GM21723 (cell line): Measurements from ENCODE around the gene IRF2BP2.
"Not testable (repeated sequence)": the region's sequence is repeated elsewhere in the genome, so short reads cannot be mapped to it uniquely, and the experiment has no call there.

Source experiments
- ATAC-seq: cut with Tn5 transposase; IDR thresholded peaks from one replicate; pipeline ENCODE4 v1.9.1; 2021; ENCODE audit warnings: mild to moderate bottlenecking, moderate library complexity; ENCODE audit not compliant: unreplicated experiment

IRF2BP2 gene

DNA sequence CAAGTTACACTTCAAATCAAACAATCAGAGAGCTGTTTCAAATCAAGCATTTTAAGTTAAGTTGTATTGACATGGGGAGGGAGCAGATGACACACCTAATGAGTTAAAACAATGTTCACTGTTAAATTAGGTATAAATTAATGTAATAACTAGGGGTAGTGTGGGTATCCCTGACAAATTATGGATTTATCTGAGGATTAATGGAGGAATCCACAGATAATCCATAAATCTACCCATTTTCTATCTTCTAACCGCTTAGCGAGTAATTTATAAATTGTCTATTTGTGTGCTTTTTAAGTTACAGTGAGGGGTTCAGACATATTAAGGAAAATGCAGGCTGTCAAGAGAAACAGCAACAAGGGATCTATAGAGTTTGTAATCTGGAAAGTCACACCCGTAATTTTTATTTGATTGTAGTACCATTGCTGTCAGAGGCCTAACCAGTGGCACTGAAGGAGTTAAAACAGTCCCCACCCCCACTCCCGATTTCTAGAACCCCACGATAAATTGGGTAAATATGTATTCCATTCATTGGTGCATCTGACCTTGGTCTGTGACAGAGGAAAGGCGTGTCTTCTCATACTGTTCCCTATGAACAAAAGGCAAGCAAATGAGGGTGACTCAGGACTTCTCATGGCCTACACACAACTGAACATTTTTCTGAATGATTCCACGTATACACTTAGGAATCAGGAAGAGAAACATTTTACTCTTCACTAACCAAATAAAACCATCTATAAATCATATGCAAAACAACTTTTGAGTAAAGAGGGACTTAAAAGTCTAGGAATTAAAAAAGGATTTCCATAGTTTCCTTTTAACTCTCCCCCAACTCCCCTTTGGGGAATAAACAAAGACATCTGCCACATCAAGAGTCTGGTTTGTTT lies 7.4 kb downstream of the IRF2BP2 start:
- ATAC-seq: no peak

DNA sequence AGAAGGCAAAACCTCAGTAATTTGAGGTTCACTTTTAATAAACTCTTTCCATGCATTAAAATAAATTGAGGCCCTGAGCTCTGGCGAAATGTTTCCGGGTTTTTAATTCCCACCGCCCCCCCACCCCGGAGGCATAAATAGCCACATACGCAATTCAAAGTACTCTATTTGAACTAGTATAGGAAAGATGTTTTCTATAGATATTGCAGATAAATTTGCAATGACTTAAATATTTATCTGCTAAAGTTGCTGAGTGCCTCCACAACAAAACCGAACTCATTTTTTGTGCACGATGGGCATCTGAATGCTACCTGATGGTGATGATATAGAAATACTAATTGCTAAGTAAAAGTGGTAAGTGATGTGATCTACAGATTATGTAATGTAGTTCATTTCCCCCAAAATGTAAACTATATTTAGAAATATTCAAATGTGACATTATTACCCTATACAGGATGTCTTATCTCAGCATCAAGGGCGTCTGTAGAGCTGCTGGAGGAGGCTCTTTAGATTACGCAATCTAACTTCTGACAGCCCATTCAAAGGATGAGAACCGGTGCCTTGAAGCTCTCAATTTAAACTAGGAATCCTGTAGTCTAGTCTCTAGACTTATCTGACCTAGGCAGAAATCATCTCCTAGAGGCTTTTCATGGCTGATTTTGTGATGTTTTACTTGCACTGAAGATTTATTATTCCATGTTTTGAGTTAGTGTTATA lies 8.5 kb downstream of the IRF2BP2 start:
- no peak for ATAC-seq

DNA sequence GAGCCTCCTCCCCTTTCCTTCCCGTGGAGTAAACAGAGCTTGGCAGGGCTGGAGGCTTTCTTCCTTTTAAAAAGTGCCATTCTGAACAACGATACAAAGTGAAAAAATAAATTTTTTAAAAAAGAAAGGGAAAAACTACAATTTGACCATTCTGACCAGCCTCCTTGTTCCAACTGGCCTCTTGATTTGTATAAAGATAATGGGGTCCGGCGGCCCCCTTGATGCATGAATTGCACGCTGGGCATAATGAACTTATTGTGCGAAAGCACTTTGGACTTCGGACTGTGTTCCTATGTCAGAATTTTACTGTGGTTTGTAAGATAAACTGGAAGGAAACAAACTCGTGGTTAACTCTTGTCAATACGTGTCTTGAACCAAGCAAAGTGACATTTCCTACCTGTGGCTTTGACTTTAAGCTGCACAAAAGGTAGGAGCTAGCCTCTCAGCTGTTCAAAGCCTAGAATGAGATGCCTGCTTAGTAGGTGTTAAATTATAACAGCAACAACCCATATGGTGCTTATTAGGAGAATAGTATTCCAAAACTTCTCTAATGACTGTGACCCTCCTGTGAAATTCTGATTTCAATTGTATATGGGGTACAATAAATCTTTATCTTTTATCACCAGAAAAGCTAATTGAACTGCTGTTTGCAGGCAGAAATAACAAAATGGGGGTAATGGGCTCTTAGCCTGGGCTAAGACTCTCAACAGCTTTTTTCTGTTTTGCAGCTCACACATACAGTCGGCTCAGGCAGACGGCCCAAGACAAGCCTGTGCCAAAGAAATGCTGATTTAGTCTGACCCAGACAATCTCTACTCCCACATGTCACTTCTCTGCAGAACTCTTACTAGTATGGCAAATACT lies 9.3 kb downstream of the IRF2BP2 start:
- no peak for ATAC-seq

DNA sequence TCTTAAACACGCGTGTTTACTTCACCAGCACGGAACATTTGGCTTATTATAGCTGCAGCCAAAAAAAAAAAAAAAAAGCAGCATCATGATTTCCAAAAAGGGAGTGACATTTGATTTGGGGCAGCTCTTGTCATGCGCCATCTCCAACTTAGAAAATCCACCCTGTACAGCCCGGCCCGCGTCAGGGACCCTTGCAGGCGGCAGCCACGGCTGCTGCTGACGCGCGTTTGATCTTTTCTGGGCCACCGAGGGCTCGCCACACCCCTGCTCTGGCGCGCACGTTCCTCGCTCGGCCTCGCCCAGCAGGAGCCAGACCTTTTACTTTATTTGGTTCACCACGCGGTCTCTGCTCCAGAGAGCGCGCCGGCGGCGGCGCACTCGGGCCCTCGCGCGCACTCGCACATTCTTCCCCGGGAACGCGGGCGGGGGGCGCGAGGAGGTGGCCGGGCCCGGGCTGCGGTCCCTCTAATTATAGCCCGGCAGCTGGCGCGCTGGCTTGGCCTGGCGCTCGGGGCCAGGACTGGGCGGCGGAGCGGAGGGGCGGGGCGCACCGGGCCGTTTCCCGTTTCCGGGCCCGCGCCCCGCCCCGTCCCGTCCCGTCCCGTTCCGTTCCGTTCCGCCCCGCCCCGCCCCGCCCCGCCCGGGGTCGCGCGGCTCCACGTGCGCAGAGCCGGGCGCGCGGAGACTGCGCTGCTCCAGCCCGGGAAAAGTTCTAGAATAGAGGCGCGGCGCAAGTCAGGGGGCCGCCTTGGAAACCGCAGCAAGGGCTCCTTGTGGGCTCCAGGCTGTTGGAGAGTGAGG lies 10.2 kb downstream of the IRF2BP2 start:
- ATAC-seq: peak; percentile 68

DNA sequence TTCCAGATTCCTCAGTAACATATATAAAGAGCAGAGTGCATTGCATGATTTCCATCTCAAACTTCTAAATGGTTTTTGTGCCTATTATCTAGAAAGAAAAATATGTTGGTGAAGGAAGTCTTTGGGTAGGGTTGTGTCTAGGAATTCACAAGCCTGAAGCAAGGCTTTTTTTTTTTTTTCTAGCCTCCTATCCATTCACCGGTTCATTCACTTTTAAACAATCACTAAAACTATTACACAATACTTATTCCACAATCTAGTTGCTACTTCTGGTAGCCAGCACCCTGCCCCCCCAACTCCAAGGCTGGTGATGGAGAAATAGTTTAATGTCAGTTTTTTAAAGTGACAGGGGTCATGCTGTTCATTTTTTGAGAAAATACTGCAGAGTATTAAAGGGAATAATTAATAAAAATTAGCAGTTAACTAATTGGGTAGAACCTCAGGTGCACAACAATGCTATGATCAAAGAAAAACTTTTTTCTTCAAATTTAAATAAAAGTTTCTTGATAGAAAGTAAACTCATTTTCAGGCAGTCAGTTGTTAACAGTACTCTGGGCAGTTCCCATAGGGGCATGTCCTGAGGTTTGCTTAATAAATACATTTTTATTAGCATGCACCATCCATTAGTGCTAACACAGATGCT lies 10.9 kb downstream of the IRF2BP2 start:
- no peak for ATAC-seq

DNA sequence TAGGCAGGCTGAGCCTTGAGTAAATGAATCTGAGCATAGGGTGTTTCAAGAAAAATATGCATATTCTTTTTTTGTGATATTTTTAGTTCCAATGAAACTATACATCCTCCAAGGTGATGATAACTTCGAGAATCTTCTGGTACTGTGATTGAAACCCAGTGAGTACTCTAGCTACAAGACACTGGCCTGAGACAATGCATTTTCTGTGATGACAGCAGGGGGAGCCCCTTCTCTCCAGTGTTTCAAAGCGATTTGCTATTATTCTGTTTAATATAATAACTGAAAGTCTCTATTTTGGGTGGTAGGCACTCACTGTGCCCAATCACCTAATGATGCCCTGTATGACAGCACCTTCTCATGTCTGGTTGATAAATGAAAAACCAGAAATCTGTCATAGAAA lies 12.1 kb downstream of the IRF2BP2 start:
- ATAC-seq: no peak

DNA sequence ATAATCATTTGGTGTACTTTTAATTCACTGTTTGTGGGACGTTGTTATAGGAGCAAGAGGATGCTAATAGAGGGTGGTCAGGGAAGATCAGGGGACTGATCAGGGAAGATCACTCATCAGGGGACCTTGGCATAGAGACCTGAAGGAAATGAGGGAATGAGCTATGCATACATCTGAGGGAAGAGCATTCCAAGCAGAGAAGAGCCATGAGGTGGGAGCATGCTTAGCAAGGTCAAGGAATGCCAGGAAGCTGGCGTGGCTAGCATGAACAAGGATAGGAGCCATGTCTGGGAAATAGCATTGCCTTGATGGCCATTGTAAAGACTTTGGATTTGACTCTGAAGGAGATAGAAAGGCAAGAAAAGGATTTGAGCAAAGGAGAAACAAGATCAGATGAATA lies 14.1 kb downstream of the IRF2BP2 start:
- no peak for ATAC-seq

DNA sequence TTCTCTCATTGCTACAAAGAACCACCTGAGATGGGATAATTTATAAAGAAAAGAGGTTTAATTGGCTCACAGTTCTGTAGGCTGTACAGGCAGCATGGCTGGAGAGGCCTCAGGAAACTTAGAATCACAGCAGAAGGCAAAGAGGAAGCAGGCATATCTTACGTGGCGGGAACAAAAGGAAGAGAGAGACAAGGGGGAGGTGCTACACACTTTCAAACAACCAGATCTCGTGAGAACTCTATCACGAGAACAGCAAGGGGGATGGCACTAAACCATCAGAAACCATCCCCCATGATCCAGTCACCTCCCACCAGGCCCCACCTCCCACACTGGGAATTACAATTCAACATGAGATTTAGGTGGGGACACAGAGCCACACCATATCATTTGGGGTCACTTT lies 15.4 kb downstream of the IRF2BP2 start:
- not testable (repeated sequence) for ATAC-seq

DNA sequence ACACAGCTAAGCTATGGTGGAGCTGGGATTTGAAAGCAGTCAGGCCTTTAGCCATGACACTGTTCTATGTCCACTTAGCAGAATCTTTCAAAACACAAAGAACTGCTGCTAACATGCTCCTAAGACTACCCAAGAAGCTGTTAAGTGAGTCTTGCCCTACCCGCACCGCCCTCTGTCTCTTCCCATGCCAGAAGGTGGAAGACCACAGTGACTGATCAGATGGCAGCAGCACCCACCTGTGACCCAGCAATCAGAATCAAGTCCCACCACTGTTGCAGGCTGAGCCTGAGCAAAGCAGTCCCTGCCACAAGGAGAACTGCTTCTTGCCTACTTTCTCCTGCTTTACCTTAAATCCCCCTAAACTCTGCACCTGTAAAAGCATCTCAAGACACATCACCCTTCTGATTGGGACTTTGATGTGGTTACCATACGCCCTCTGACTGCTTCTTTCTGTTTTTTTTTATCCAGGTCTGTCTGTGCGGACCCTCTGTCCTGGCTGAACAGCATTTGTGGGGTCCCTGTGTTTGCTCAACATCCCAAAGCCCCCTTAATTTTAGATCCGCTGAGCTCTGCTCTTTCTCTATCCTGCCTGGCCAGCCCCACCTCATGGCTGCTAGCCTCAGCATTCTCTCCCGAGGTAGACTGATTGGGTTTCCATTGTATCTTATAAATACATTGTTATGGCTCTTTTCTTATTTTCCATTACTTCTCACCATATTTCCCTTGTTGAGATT lies 16.0 kb downstream of the IRF2BP2 start:
- no peak for ATAC-seq

DNA sequence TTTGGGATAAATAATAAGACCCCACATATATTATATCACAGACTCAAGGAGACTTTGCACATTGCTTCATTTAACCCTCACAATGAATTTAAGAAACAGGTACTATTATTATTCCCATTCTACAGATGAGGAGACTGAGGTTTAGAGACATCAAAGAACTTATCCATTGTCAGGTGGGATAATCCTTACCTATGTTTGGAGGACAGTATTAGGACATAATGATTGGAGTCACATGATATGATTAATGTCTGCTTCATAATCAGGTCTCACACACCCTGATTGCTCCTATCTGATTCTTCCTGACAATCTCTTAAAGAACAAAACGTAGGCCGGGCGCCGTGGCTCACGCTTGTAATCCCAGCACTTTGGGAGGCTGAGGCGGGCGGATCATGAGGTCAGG lies 16.9 kb downstream of the IRF2BP2 start:
- no peak for ATAC-seq

DNA sequence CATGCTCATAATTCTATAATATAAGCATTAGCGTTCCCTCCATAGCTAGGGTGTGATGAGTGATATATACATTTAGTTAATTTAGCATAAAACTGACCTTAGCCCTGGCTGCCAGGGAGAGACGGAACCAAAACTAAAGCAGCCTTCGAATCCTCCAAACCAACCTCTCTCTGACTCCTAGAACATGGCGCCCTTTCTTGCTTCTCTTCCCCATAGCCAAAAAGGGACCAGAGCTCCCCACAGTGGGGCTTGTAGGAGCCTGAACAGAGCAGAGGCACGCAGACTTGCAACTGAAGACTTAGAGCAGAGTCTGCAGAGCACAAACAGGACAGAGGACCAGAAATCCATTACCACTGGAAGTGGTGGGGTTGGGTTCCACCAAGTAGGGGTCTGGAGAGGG lies 17.7 kb downstream of the IRF2BP2 start:
- ATAC-seq: no peak

DNA sequence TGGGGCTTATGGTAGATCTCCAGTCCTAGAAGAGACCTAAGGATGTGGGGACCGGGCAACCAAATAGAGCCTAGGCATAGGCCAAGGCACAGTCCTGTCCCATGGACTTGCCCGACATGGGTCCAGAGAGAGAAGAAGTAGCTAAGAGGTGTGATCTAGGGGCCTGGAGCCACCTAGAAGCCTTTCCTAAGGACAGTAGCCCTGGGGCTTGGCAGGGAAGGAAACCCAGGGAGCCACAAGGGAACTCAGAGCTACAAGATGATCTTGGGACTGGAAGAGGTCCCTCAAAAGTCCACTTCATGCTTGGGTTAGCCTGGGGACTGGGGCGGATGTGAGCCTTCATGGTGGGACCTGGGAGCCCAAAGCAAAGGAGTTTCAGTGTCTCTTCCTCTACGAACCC lies 18.8 kb downstream of the IRF2BP2 start:
- no peak for ATAC-seq

DNA sequence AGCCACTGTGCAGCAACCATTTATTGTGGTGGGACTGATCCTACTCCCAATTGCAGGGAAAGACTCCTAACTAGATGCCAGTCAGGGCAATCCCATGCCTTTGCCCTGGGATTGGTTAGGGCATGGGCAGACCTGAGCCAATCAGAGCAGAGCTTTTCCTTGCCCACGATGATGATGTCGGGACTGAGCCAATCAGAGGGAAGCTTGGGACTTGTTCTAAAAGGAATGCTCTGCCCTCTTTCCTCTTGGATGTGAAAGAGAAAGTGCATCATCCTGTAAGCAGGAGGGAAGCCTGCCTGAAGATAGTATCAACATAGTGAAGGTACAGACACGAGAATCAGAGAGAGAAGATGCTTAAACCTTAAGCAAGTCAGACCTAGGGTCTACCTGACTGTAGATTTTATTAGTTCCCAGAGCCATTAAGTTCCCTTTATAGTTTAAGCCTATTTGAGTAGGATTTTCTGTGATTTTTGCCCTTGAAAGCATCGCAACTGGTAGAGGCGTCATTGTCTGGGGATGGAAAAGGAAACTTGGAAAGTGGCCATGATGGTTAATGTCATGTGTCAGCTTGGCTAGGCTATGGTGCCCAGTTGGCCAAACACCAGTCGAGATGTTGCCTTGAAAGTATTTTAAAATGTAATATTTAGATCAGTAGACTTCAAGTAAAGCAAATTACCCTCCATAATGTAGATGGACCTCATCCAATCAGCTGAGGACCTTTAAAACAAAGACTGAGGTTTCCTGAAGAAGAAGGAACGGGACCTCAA lies 19.9 kb downstream of the IRF2BP2 start:
- ATAC-seq: no peak

DNA sequence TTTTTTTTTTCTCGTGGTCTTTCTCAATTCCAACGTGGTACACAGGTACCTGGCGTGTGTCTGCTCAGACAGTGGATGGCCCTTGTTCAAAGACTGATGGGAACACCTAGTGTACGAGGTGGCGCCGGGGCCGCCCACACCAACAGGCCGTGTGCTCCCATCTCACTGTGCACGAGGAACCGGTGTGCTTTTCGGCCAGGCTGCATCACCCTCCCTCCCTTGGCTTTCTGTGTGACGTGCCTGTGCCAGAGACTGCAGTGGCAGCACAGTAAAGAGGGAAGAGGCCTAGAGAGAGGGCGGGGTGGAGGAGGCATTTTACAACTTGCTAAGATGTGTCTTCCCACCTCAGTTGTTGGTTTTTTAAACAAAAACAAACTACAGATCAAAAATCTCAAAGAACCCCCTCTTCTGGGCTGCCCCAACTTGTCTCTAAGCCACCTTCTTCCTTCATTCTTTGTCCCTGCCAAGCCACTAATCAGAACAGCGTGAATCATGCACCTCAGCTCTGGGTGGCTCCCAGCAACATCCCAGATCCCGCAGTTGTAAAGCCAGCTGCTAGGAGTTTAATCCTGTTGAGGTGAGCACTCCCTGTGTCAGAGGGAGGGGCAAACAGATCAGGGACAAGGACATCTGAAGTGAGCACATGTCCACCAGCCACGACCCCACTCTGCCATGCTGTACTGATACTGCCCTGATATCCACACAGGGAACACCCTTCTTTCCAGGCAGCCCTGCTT lies 20.7 kb downstream of the IRF2BP2 start:
- ATAC-seq: no peak

DNA sequence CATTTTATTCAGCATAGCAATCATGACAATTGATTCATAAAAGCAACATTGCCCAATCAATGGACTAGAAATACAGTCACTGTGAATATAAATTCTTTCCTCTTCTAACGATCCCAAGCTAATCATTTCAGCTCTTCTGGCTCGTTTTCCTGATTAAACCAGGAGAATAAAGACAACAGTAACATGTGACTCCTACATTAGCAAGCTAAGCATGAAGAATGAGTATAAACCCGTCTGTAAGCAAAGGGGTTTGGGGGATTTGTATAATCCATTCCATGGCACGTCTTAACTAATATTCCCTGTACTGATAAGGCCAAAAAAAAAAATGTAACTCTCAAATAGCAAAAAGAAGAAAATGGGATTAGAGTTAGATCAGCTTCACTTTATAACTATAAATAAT lies 21.6 kb downstream of the IRF2BP2 start:
- ATAC-seq: no peak

DNA sequence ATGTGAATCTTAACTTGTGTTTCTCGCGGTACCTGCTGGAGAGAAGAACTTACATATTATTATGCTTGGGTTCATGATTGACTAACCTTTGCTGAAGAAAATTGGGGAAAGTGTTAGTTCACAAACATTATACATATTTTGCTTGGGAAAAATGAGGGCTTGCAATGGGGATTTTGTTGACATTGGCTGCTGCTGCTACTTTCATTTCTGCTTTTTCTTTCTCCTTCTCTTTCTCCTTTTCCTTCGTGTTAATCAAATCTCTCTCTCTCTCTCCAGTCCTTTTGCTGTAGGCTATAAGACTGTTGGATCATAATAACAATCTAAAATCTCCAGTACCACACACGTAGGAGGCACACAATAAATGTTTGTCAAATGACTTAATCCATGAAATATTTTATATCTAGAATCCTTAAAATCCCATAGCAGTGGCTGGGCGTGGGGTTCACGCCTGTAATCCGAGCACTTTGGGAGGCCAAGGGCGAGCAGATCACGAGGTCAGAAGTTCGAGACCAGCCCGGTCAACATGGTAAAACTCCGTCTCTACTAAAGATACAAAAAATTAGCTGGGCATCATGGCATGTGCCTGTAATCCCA lies 23.0 kb downstream of the IRF2BP2 start:
- no peak for ATAC-seq

DNA sequence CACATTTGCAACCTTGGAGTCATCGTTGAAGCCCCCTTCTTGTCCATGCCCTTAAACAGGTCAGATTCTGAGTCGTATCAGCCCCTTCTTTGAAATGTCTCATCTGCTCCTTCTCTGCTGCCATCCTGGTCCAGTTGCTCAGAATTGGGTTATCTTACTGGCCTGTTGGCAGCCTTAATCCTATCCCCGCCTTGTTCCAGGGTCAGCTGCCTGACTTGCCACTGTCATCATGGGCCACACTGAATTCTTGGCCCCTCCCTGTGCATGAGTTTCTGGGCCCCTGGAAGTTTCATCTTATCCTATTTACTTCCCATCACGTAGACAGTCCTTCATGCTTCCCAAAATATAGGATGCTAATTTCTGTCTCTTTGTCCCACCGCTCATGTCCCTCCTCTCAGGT lies 23.7 kb downstream of the IRF2BP2 start:
- no peak for ATAC-seq
